Muscle of back (tissue), 11 donors: Measurements from ENCODE around the gene CYP2J2. TPM values are rescaled to one million over a fixed set of nuclear protein-coding genes. Genes with fewer than 3 reads are reported as not detected.
"Not testable (repeated sequence)": the region's sequence is repeated elsewhere in the genome, so short reads cannot be mapped to it uniquely, and the experiment has no call there.

Experiments used
- DNase-seq, 3 donors: peaks; one replicate each; pipeline versions ENCODE4 v3.0.0 to v3.0.0-alpha.2; 2013
- polyA plus RNA-seq, 10 donors: library from polyadenylated mRNA; unstranded; fragments of 120-200 nt; gene quantifications; one replicate each; pipeline ENCODE4 v1.2.1, GENCODE V29; 2013; ENCODE audit not compliant: insufficient read length in 10 of 10

The CYP2J2 gene
- polyA plus RNA-seq, 10 donors: 30.5 to 95.2 (median 72.9) TPM

DNA sequence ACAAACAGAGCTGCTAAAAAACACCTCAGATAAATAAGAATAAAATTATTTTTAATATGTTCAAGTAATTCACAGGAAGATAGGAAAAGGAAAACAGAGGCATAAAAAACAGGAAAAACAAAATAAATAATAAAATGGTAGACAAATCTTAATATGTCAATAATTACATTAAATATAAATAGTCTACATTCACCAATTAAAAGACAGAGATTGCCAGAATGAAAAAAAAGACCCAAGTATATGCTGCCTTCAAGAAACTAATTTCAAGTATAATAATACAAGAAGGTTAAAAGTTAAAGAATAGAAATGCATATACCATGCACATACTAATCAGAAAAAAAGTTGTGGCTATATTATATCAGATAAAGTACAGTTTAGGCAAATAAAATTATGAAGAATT lies 1.9 kb downstream of the CYP2J2 start:
- no peak for DNase-seq

DNA sequence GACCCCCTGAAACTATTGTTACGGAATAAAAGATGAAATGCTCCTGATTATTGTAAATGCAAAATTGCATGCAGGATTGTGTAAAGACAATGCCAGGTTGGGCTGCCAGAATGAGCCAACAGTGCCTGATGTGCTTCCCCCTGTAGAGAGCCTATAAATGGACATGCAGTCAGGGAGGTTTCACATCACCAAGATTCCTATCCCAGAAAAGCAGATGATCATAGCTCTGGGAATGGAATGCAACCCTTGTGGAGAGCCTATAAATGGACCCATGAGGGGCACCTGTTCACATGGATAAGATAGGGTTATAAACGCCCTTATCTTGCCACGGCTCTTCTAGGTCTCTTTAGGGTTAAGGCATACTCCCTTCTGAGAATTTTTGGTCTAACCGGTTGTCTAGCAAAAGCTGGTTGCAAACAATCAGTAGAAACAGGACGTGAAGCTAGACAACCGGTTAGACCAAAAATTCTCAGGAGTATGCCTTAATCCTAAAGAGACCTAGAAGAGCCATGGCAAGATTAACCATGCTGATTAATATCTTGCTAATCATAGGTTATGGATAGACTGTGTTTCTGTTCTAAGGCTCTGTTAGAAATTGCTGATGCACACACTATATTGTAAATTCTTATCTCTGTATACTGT lies 5.2 kb downstream of the CYP2J2 start:
- peak; percentile 6 to 37 (median 15) for DNase-seq

DNA sequence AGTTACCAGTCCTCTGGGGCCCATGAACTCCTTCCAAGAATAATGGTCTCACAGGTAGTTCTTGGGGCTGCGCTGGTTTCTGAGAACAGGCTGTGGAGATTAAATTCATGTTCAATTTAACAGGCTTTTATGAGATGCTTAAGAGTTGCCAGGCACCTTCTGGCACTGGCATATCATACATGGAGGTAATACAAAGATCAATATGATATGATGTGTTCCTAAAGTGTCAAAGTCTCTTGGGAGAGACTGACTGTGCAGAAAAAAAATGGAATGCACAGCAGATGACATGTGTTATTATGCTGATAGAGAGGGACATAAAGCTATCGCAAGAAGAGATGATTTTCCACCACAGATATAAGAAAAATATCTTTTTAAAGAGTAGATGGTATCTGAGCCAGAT lies 6.8 kb downstream of the CYP2J2 start:
- DNase-seq: no peak

DNA sequence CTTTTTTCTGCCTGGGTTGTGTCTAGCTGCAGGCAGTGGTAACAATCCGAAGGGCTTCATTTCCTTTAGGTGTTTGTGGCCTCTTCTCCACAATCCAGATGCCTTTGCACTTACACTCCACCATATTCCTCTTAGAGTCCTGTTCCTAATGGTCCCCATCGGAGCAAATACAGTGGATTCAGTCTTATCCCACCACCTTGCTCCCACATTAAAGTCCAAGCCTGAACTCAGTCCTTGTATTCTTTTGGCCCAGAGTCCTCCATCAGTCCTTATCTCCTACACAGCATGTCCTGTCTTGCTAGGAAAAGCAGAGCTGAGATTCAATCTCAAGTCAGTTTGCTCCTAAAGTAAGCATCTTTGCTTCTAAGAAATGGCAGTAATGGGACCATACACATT lies 8.8 kb downstream of the CYP2J2 start:
- DNase-seq: no peak

DNA sequence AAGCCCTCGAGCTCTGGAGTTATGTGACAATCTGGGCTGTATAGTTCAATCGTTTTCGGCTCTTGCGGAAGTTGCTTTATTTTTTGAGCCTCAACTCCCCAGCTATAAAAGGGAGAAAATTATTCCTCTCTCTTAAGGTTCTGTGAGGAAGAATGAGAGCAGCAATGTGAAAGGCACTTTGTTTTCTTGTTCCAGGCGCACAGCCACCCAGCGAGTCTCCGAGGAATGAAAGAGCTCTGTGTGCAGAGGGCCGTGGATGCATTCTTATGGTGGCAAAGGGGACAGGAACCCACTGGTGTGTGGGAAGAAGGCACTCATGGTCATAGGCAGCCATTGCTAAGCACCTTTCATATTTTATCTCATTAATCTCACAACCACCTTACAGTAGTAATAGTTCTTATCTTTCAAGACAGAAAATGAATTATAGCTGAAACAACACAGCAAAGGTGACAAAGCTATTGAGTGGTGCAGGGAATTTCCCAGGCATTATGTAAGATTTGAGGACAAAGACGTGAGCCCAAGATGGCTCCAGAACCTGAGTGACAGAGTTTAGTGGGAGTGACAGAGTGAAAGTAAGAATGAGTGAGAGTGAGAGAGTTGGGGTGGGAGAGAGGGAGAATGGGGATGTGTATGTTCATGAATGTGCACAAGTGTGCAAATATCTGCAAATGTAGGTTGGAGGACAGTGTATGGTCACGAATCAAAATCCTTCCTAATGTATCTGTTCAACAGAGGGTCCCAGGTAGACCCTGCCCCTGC lies 9.4 kb downstream of the CYP2J2 start:
- DNase-seq: no peak

DNA sequence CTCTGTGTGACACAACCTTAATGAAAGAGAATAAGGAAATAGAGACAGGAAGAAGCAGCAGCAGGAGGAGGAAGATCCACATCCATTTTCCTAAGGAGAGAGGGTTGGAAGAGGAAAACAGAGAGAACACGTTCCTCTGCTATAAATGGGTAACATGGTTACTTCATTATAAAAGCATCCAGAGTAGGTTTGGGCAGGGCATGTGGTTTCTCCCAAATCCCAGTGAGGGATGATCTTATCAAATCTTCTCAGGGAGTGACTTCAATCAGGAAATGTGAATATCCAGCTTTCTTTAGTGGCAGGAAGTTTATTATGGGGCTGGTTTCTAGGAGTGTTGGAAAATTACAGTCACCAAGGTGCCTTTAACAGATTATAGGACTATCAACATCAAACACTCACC lies 11.1 kb downstream of the CYP2J2 start:
- no peak for DNase-seq

DNA sequence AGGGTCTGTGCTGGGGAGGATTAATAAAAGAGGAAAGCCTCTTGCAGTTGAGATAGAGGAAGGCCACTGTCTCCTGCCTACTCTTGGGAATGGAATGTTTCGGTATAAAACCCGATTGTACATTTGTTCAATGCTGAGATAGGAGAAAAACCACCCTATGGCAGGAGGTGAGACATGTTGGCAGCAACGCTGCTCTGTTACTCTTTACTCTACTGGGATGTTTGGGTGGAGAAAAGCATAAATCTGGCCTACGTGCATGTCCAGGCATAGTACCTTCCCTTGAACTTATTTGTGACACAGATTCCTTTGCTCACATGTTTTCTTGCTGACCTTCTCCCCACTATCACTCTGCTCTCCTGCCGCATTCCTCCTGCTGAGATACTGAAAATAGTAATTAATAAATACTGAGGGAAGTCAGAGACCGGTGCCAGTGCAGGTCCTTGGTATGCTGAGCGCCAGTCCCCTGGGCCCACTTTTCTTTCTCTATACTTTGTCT lies 11.7 kb downstream of the CYP2J2 start:
- not testable (repeated sequence) for DNase-seq

DNA sequence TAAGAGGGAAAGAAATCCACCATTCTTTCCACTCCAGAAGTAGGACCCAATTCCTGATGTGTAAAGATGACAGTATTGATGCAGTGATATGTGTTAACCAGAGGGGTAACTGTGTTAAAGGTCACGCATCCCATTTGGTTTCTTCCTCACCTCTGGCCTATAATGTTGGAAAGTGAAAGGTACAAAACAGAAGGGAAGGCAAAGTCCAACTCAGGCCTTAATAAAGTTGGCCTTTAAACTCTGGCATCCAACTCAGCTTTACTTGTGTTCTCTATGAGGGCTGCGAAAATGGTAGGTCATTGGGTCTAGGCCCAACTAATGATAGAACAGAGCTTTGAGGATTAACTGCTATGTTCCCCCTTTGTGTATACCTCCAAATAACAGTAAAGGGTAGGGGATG lies 17.9 kb downstream of the CYP2J2 start:
- DNase-seq: no peak

DNA sequence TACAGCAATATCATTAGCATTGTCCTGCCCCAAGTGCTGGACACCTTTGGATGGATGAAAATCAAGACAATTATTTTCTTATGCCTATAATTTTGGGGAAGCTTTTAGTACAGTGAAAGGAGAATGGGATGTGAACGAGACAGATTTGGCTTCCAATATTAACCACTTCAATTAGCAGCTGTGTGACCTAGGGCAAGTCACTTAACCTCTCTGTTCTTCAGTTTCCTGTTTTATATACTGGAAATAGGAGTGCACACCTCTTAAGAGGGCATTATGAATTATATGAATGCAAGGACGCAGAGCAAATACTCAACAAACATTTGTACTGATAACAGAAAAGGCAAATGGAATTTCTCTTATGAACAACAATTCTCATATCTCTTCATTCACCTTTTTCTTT lies 18.5 kb downstream of the CYP2J2 start:
- no peak for DNase-seq

DNA sequence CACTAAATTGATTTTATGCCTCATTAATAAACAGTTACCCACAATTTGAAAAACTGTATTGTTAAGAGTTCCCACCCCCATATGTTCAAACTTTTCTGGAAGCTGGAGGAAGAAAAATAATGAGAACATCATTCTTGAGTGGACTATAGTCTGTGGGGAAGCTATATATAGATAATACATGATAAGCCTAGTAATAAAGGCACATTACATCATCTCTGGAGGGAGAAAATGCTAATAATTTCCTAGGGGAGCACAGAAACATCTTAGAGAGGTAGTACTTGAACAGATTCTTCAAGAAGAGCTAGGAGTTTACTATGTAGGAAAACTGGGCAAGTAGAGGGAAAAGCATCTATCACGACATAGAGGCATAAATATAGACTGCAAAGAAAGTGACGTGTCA lies 19.6 kb downstream of the CYP2J2 start:
- no peak for DNase-seq

DNA sequence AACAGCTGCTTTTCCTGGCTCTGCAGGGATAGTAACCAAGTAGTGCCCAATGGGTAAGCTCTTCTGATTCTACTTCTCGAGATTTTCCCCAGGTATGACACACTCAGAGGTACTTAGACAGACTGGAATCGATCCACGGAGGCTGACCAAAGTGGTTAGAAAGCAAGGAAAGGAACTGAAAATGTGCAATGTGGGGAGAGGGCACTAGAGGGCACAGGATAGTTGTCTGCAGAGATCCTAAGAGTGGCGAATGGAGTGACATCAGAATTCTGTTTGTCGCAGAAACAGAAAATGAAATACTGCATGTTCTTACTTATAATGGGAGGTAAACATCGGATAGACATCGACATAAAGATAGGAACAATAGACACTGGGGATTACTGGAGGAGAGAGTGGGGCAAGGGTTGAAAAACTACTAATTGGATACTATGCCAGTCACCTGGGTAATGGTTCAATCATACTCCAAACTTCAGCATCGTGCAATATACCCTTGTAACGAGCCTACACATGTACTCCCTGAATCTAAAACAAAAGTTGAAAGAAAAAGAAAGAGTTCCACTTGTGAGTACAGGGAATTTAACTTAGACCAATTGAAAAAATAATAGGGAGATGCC lies 23.3 kb downstream of the CYP2J2 start:
- DNase-seq: peak in 1 of 3 donors; percentile 20

DNA sequence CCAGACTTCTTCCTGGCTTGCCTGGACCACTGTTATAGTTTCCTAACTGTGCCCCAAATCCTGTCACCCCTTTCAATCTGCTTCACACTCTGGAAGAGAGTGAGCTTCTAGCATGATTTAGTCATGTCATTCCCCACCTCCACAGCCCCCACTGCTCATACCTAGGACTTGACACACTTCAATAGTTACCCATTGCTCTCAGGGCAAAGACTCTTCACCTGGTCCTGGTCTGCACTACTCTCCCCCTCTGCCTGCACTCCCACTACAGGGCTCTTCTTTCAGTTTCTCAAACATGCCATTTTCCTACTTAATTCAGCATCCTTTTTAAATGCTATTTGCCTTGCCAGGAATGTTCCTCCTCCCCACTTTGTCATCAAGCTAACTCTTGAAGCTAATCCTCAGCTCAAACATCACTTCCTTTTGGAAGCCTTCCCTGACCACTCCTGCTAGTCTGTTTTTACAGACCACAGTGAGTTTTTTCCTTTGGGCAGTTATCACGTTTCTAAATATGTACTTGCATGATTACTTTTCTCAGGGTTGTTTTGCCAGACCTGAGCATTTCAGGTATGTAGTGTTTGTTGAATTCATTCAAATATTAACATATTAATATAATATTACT lies 24.7 kb downstream of the CYP2J2 start:
- DNase-seq: no peak

DNA sequence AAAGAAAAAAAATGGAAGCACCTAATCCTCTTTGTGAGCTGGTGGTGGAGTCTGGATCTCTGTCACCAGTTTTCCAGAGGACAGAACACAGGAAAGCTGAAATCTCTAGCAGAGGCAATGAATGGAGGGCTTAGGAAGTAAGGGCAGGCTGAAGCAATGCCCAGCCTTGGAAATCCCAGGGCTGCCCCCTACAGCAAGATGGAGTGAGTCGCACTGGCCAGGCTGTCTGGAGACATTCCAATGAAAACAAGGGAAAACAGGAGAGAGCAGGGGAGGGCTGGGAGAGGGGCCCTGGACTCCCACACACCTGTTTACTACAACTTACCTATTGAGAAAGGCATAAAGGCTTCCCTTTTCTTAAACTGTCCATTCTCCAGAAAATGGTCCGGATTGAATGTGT lies 25.9 kb downstream of the CYP2J2 start:
- DNase-seq: no peak

DNA sequence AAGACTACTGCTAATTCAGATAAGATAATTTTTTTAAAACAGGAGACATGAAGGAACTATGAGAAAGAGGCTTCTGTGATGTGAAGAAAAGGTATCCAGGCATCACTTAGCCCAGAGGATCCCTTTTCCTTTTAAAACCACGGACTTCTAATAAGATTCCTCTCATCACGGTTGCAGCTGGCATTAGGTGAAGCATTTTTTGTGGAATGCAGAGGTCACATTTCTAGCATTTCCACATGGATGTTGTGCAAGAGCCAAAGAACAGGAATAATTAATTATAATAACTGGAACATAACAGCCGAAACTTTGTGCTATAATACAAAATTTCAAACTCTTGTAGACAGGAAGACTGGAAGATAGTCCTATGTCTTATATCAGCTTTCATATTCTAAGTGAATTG lies 27.6 kb downstream of the CYP2J2 start:
- DNase-seq: no peak

DNA sequence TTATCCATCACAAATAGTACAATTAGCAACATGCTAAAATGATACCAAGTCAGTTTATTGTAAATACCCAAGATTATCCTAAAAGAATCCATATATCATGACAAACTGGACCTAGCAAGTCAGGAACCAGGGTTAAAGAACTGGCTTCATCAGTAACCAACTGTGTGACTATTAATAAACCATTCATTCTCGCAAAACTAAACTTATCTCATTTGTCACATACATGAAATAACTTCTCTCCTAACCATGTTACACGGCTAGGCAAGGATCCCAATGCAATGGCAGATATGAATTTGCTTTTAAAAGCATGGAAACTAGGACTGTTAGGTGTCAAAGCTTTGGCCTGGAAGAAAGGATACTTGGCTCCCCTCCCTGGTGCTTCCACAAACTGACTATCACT lies 29.4 kb downstream of the CYP2J2 start:
- DNase-seq: no peak

DNA sequence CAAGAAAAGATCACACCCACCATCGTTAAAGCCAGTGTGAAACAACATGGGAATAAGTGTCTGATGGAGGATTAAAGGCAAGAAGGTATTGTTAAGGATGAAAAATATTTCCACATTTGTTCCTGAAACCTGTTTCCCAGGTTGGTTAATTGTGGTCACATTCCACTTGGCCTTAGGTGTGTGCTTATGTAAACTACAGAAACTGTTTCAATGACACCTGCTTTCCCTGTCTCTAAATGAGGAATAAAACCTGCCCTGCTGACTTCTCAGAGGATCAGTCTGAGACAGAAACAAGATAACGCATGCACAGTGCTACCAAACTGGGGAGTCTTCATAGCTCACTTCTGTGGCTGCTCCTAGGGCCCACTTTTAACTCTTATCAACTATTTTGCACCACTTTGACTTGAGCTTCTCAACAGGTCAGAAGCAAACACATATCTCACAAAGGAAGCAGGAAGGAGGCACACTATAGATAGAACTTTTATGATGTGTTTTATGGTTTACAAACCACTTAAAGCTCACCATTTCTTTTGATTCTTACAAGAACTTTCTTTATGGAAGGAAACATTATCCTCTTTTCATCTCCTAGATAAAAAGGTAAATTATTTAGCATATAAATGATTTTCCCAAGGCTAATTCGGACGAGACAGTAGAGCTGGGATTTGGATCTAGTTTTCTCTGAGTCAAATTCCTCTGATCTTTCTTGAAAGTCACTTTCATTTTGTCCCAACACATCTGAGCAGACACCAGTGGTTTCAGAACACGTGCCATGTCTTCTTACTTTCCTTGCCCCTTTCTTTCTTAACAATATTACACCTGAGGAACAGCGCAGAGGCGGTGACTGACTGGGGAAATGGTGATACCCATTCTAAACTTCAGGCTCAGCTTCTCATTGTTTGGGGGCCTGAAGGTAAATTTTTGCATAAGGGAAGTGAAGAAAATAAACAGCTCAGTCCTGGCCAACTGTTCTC lies 33.4 kb downstream of the CYP2J2 start:
- DNase-seq: no peak

DNA sequence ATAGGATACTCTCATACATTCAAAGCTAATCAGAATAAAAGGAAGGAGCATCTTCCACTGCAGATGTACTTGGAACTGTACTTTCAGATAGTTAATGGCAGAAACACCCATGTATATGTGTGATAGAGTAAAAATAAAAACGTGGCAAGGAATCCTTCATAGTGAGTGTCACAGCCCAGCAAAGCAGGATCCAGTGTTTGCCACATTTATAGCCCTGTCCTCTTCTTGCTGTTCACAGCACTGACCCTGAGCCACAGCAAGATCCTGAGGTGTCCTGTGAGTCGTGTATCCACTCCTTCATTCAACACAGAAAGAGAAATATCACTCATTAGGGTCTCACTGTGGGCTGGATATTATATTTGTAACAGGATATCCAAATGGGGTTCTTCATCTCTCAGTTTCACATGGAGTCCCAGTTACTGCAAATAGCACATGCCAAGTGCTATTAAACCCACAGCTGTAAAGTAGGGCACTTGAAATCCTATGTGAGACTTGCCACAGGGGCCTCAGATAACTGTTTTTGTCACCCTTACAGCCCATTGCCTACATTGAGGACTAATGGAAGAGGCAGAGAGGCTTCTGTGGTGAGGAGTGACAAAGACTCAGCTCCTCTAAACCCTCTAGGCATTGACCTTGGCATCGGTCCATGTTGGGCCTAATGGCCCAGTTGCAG lies 41.3 kb downstream of the CYP2J2 start:
- DNase-seq: peak in 1 of 3 donors; percentile 9

DNA sequence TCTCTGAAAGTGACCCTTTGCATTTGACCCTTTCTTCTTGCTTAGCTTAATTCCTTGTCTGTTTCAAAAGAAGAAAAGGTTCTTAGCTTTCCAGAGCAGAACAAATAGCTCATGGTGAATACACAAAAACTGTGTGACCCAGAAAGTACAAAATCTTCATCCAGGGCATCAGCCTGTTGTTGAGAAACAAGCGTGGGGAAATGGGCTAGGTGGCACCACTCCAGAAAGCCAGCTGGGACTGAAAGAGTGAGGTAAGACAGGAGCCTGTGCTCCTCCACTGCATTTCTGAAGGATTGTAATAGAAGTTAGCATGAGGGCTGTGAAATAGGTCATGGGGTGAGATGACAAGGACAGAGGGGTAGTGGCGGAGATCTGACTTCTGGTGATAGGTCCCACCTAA lies 45.8 kb downstream of the CYP2J2 start:
- no peak for DNase-seq

DNA sequence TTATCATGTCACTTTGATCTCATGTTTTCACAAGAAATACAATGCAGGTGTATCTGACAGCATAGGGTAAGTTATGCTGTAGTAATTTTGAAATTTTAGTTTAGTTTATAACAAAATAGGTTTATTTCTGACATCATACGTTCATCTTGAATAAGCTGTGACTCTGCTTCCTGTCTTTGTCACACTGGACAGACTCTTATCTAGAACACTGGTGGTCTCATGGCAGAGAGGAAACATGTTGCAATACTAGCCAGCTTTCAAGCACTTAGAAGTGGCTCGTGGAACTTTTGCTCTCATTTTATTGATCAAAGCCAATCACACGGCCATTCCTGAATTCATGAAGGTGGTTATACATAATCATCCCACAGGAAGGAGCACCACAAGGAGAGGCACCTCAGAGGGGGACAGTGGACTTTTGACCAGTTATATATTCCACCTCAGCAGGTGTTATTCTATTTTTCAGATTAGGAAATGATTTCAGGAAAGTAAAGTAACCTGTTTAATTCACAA lies 46.5 kb downstream of the CYP2J2 start:
- DNase-seq: no peak

DNA sequence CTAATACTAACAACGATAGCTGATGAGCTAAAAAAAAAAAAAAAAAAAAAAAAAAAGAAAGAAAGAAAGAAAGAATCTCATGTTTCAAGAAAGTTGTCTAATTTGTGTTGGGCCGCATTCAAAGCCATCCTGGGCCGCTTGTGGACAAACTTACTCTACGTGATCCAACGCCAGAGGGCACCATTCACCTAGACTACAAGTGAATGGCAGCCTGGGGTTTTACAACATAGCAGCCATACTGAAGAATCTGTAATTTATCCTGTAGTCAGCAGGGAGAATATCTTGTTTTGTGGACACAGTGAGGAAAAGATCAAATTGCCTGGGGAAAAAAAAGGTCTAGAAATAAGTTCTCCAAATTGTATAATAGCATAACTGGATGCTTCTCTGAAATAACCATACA lies 47.0 kb downstream of the CYP2J2 start:
- peak; percentile 48 to 68 (median 49) for DNase-seq

DNA sequence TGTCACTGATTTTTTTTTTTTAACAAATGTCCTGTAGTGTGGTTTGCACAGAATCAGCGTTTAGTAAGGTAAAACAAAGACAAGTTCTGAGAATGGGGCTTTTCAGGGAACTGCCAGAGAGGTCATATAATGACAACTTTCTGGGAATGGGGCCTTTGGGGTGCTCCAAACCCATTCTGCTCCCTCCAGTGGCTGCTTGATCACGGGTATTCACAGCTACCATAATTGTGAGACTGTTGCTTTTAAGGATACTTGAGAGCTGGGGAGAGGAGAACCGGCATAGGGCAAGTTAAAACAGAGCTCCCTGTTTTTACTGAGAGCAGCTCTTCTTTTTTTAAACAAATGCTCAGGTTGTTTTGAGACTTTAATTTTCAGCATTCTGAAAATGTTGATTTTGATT lies 48.2 kb downstream of the CYP2J2 start:
- DNase-seq: no peak
